ENCODE measurements around the gene MTCL3.
A peak's percentile ranks its signal among the peaks of the same experiment; 100 is the strongest.

Gene MTCL3

DNA sequence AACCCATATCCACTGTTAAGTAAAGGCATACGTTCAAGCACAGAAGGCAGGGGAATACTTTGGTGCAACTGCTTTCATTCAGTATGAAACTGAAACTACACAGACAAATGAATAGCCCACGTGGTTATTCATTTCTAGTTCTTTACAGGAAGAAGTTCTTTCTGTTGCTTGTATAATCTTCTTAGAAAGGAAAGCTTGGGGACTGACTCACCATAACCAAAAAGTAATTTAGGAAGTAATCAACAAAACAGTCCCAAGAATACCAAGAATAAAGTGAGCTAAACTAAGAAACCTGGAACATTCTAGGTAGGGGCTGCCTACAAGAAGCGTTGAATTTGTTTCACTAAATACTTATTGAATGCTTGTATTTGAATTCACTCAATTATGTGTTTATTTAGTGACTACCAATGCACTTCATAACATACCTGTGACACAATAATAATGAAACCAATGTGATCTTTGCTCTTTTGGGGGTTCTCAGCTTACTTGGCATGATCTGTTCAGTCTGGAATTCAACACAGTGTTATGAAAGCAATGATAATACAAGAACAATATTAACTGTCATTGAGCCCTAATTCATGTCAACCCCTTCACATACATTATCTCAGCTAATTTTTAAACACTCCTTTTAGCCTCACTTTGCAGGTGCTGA, 34.8 kb downstream of the MTCL3 start:
- Histone ChIP-seq H3K36me3 (ENCODE audit: control insufficient read depth in 4 of 4, insufficient read depth in 4 of 4, low read length in 3 of 4) (no peaks in the 10 kb centered on the region), H3K4me3 (ENCODE audit: control insufficient read depth in 1 of 7, extremely low read depth in 1 of 7, insufficient read depth in 4 of 7, low read depth in 2 of 7, low read length in 6 of 7) (peak overlapping the region in 3 of 7 experiments; percentile 16 to 57 (median 30)), H3K27ac (ENCODE audit: insufficient read depth in 1 of 2, low read depth in 1 of 2, low read length in 2 of 2, poor library complexity in 1 of 2, severe bottlenecking in 2 of 2) (no peak overlapping the region), H3K27me3 (replicated peaks in 2 of 5; ENCODE audit: control insufficient read depth in 4 of 5, insufficient read depth in 5 of 5, low read length in 4 of 5) (no peaks in the 10 kb centered on the region), H3K4me1 (ENCODE audit: control extremely low read depth in 1 of 4, control insufficient read depth in 4 of 4, insufficient read depth in 4 of 4, low read length in 3 of 4) (peaks cover 0 to 9% (median 7%) of the 10 kb centered on the region in 4 experiments), H3K9me3 (ENCODE audit: control extremely low read depth in 1 of 5, control insufficient read depth in 4 of 5, insufficient read depth in 2 of 5, low read depth in 1 of 5, low read length in 4 of 5) (peaks cover 0 to under 1% (median 0%) of the 10 kb centered on the region in 5 experiments)
- WGBS (ENCODE audit: insufficient coverage): 11% methylated on average over 1 of the region's 3 CpGs
- CTCF ChIA-PET: interaction anchor here (0.7 to 1.3 kb wide), 2 partner anchors 16 to 44 kb away, joined by 3 to 4 read pairs; no protein-coding TSS in a partner anchor
- POLR2A ChIA-PET: no interaction called here
- peak; percentile 11 to 66 (median 60) for DNase-seq

DNA sequence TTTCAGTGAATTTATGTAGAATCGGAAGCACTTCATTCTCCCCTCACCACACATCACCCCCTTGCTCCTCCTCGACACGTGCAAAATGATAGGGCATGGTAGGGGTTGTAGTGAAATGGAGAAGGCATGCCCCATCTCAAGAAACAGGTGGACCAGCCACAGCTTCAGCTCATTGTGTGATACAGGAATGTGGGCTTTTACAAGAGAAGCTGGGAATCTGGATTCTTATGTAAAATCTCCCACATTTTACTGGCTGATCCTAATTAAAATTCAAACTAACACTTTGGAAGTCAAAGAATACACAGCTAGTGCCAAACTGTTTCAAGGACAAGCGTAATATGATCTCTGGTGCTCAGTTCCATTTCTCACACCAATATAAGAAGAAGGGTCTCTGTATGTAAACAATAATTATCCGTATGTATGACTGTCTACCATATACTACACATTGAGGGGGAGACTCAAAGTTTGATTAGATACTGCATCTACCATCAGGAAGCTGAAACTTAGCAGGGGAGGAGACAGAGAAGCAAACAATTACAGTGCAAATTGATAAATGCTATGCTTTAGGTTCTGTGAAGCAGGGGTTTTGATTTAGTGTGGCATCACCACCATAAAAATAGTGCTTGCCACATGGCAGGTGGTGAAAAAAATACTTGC, 35.6 kb downstream of the MTCL3 start:
- WGBS (ENCODE audit: insufficient coverage): no CpG with 5 or more reads among the region's 5 CpGs
- Histone ChIP-seq H3K36me3 (ENCODE audit: control insufficient read depth in 4 of 4, insufficient read depth in 4 of 4, low read length in 3 of 4) (no peaks in the 10 kb centered on the region), H3K27ac (ENCODE audit: insufficient read depth in 1 of 2, low read depth in 1 of 2, low read length in 2 of 2, poor library complexity in 1 of 2, severe bottlenecking in 2 of 2) (no peak overlapping the region), H3K9me3 (ENCODE audit: control extremely low read depth in 1 of 5, control insufficient read depth in 4 of 5, insufficient read depth in 2 of 5, low read depth in 1 of 5, low read length in 4 of 5) (no peaks in the 10 kb centered on the region), H3K4me3 (ENCODE audit: control insufficient read depth in 1 of 7, extremely low read depth in 1 of 7, insufficient read depth in 4 of 7, low read depth in 2 of 7, low read length in 6 of 7) (peak overlapping the region in 3 of 7 experiments; percentile 13 to 57 (median 30)), H3K4me1 (ENCODE audit: control extremely low read depth in 1 of 4, control insufficient read depth in 4 of 4, insufficient read depth in 4 of 4, low read length in 3 of 4) (peaks cover 0 to 9% (median 7%) of the 10 kb centered on the region in 4 experiments), H3K27me3 (replicated peaks in 2 of 5; ENCODE audit: control insufficient read depth in 4 of 5, insufficient read depth in 5 of 5, low read length in 4 of 5) (no peaks in the 10 kb centered on the region)
- DNase-seq: no peak
- ChIA-PET CTCF (no interaction called here), POLR2A (no interaction called here)

DNA sequence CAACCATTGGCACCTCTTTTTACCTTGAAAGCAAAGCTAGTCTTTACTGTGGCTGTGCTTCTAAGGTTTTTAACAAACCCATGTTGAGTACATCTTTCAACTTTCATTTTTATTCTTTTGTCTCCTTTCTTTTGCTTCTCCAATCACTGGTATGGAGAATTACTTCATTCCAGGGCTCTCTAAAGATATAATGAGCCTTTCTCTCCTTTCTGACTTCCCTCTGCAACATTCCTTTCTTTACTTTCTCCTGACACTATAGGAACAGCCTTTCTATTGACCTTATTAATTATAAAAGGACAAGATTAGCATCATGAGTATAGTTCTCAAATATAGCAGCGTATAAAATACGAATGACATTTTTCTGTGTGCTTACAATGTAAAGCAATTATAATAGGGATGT, 36.8 kb downstream of the MTCL3 start:
- Histone ChIP-seq H3K4me3 (ENCODE audit: control insufficient read depth in 1 of 7, extremely low read depth in 1 of 7, insufficient read depth in 4 of 7, low read depth in 2 of 7, low read length in 6 of 7) (no peak overlapping the region), H3K27ac (ENCODE audit: insufficient read depth in 1 of 2, low read depth in 1 of 2, low read length in 2 of 2, poor library complexity in 1 of 2, severe bottlenecking in 2 of 2) (no peak overlapping the region), H3K27me3 (replicated peaks in 2 of 5; ENCODE audit: control insufficient read depth in 4 of 5, insufficient read depth in 5 of 5, low read length in 4 of 5) (no peaks in the 10 kb centered on the region), H3K9me3 (ENCODE audit: control extremely low read depth in 1 of 5, control insufficient read depth in 4 of 5, insufficient read depth in 2 of 5, low read depth in 1 of 5, low read length in 4 of 5) (no peaks in the 10 kb centered on the region), H3K36me3 (ENCODE audit: control insufficient read depth in 4 of 4, insufficient read depth in 4 of 4, low read length in 3 of 4) (no peaks in the 10 kb centered on the region), H3K4me1 (ENCODE audit: control extremely low read depth in 1 of 4, control insufficient read depth in 4 of 4, insufficient read depth in 4 of 4, low read length in 3 of 4) (peaks cover 0 to 9% (median 7%) of the 10 kb centered on the region in 4 experiments)
- no peak for DNase-seq
- ChIA-PET CTCF (no interaction called here), POLR2A (no interaction called here)
- no CpG with 5 or more reads among the region's 2 CpGs for WGBS (ENCODE audit: insufficient coverage)

DNA sequence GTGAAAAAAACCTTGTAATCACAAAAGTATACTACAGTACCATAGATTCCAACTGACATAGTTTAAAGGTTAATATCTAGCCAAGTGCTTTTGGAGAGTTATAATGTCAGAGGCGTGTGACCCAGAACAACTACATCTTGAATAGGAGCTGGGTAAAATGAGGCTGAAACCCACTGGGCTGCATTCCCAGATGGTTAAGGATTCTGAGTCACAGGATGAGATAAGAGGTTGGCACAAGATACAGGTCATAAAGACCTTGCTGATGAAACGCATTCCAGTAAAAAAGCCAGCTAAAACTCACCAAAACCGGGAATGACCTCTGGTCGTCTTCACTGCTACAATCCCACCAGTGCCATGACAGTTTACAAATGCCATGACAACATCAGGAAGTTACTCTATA, 37.5 kb downstream of the MTCL3 start:
- CTCF ChIA-PET: no interaction called here
- DNase-seq: no peak
- peaks cover 0 to 9% (median 7%) of the 10 kb centered on the region in 4 experiments for H3K4me1 ChIP-seq (ENCODE audit: control extremely low read depth in 1 of 4, control insufficient read depth in 4 of 4, insufficient read depth in 4 of 4, low read length in 3 of 4)
- 90% methylated on average over 3 of the region's 4 CpGs for whole genome bisulfite sequencing (ENCODE audit: insufficient coverage)
- H3K27ac ChIP-seq (ENCODE audit: insufficient read depth in 1 of 2, low read depth in 1 of 2, low read length in 2 of 2, poor library complexity in 1 of 2, severe bottlenecking in 2 of 2): no peak overlapping the region
- no peaks in the 10 kb centered on the region for H3K9me3 ChIP-seq (ENCODE audit: control extremely low read depth in 1 of 5, control insufficient read depth in 4 of 5, insufficient read depth in 2 of 5, low read depth in 1 of 5, low read length in 4 of 5)
- no peaks in the 10 kb centered on the region for H3K27me3 ChIP-seq (replicated peaks in 2 of 5; ENCODE audit: control insufficient read depth in 4 of 5, insufficient read depth in 5 of 5, low read length in 4 of 5)
- POLR2A ChIA-PET: no interaction called here
- no peak overlapping the region for H3K4me3 ChIP-seq (ENCODE audit: control insufficient read depth in 1 of 7, extremely low read depth in 1 of 7, insufficient read depth in 4 of 7, low read depth in 2 of 7, low read length in 6 of 7)
- no peaks in the 10 kb centered on the region for H3K36me3 ChIP-seq (ENCODE audit: control insufficient read depth in 4 of 4, insufficient read depth in 4 of 4, low read length in 3 of 4)

DNA sequence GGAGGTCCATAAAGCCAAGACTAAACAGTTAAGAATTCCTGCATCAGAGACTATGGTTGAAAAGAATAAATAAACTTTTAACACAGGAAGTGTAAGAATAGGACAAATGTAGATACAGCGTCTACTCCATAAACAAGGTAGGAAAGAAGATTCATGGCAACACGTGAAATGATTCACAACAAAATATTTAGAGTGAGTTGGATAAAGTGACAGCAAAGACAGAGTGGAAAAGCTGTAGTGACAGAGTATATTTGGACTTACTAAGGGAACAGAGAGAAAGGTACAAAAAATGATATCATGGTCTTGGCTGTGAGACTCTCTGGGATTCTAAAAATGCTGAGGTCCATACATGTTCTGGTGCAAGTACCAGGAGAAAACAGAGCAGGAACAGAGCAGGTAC, 38.0 kb downstream of the MTCL3 start:
- H3K36me3 ChIP-seq (ENCODE audit: control insufficient read depth in 4 of 4, insufficient read depth in 4 of 4, low read length in 3 of 4): no peaks in the 10 kb centered on the region
- WGBS (ENCODE audit: insufficient coverage): 94% methylated on average over 2 of the region's 2 CpGs

DNA sequence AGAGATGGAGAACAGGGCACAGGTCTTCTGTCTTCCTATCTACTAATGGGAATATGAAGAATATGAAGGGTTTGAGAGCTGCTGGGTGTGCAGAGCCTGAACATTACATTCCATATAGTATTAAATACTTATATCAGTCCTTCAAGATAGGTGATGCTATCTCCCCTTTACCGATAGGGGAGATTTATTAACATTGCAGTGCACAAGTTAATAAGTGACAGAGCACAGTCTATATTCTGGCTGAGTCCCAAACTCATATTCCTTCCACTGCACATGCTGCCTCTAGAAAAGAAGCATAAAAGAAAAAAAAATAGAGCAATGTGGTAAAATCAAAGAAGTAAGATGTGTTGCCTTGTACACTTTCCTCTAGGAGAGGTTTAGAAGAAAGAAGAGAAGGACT, 41.5 kb downstream of the MTCL3 start:
- CTCF ChIA-PET: no interaction called here
- WGBS (ENCODE audit: insufficient coverage): no CpG with 5 or more reads among the region's 1 CpG

More for the DNA sequence above, 38.0 kb downstream of the MTCL3 start:
- no peak for DNase-seq
- no peak overlapping the region for H3K27ac ChIP-seq (ENCODE audit: insufficient read depth in 1 of 2, low read depth in 1 of 2, low read length in 2 of 2, poor library complexity in 1 of 2, severe bottlenecking in 2 of 2)
- peaks cover 0 to 1% (median 0%) of the 10 kb centered on the region in 5 experiments for H3K9me3 ChIP-seq (ENCODE audit: control extremely low read depth in 1 of 5, control insufficient read depth in 4 of 5, insufficient read depth in 2 of 5, low read depth in 1 of 5, low read length in 4 of 5)
- peaks cover 0 to 9% (median 7%) of the 10 kb centered on the region in 4 experiments for H3K4me1 ChIP-seq (ENCODE audit: control extremely low read depth in 1 of 4, control insufficient read depth in 4 of 4, insufficient read depth in 4 of 4, low read length in 3 of 4)
- no peak overlapping the region for H3K4me3 ChIP-seq (ENCODE audit: control insufficient read depth in 1 of 7, extremely low read depth in 1 of 7, insufficient read depth in 4 of 7, low read depth in 2 of 7, low read length in 6 of 7)
- ChIA-PET CTCF (interaction anchor here (1.2 to 1.4 kb wide), 2 partner anchors 21 to 57 kb away, joined by 4 read pairs; no protein-coding TSS in a partner anchor), POLR2A (no interaction called here)
- peaks cover 0 to 2% (median 0%) of the 10 kb centered on the region in 5 experiments for H3K27me3 ChIP-seq (replicated peaks in 2 of 5; ENCODE audit: control insufficient read depth in 4 of 5, insufficient read depth in 5 of 5, low read length in 4 of 5)

DNA sequence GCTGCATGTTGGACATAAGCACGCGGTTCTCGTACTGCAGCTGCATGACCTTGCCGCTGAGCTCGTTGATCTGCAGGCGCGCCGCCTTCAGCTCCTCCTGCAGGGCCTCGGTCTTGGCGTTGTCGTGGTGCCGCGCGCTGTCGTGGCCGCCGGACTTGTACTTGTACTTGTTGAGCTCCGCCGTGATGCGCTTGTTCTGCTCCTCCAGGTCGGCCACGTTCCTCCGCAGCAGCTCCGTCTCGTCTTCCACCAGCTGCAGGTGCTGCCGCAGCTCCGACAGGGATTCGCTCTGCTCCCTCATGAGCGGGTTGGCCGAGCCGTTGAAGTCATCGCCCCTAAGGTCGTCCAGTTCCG, 43.3 kb downstream of the MTCL3 start:
- Histone ChIP-seq H3K9me3 (ENCODE audit: control extremely low read depth in 1 of 5, control insufficient read depth in 4 of 5, insufficient read depth in 2 of 5, low read depth in 1 of 5, low read length in 4 of 5) (peaks cover 0 to 8% (median 5%) of the 10 kb centered on the region in 5 experiments), H3K36me3 (ENCODE audit: control insufficient read depth in 4 of 4, insufficient read depth in 4 of 4, low read length in 3 of 4) (no peaks in the 10 kb centered on the region), H3K27me3 (replicated peaks in 2 of 5; ENCODE audit: control insufficient read depth in 4 of 5, insufficient read depth in 5 of 5, low read length in 4 of 5) (peaks cover 0 to 13% (median 0%) of the 10 kb centered on the region in 5 experiments), H3K4me3 (ENCODE audit: control insufficient read depth in 1 of 7, extremely low read depth in 1 of 7, insufficient read depth in 4 of 7, low read depth in 2 of 7, low read length in 6 of 7) (no peak overlapping the region), H3K27ac (ENCODE audit: insufficient read depth in 1 of 2, low read depth in 1 of 2, low read length in 2 of 2, poor library complexity in 1 of 2, severe bottlenecking in 2 of 2) (no peak overlapping the region), H3K4me1 (ENCODE audit: control extremely low read depth in 1 of 4, control insufficient read depth in 4 of 4, insufficient read depth in 4 of 4, low read length in 3 of 4) (no peaks in the 10 kb centered on the region)
- ChIA-PET POLR2A (no interaction called here), CTCF (interaction anchor here (1.8 kb wide), 1 partner anchor 9 kb away, joined by 9 read pairs; no protein-coding TSS in a partner anchor)
- DNase-seq: no peak
- WGBS (ENCODE audit: insufficient coverage): 92% methylated on average over 34 of the region's 34 CpGs

More for the DNA sequence above, 41.5 kb downstream of the MTCL3 start:
- Histone ChIP-seq H3K27ac (ENCODE audit: insufficient read depth in 1 of 2, low read depth in 1 of 2, low read length in 2 of 2, poor library complexity in 1 of 2, severe bottlenecking in 2 of 2) (no peak overlapping the region), H3K4me1 (ENCODE audit: control extremely low read depth in 1 of 4, control insufficient read depth in 4 of 4, insufficient read depth in 4 of 4, low read length in 3 of 4) (no peaks in the 10 kb centered on the region), H3K4me3 (ENCODE audit: control insufficient read depth in 1 of 7, extremely low read depth in 1 of 7, insufficient read depth in 4 of 7, low read depth in 2 of 7, low read length in 6 of 7) (no peak overlapping the region), H3K36me3 (ENCODE audit: control insufficient read depth in 4 of 4, insufficient read depth in 4 of 4, low read length in 3 of 4) (no peaks in the 10 kb centered on the region), H3K27me3 (replicated peaks in 2 of 5; ENCODE audit: control insufficient read depth in 4 of 5, insufficient read depth in 5 of 5, low read length in 4 of 5) (peaks cover 0 to 13% (median 0%) of the 10 kb centered on the region in 5 experiments), H3K9me3 (ENCODE audit: control extremely low read depth in 1 of 5, control insufficient read depth in 4 of 5, insufficient read depth in 2 of 5, low read depth in 1 of 5, low read length in 4 of 5) (peaks cover 0 to 8% (median 5%) of the 10 kb centered on the region in 5 experiments)
- DNase-seq: no peak
- POLR2A ChIA-PET: no interaction called here

Measured in common myeloid progenitor, CD34-positive (primary cell).